Raji (cell line): ENCODE data around the gene WDPCP.

Source experiments
- POLR2A ChIP-seq: IDR thresholded peaks from 2 replicates; pipeline ENCODE4 v1.6.1; 2011; ENCODE audit warnings: low read depth, low read length, control low read depth; ENCODE audit not compliant: insufficient read depth

Gene WDPCP

DNA sequence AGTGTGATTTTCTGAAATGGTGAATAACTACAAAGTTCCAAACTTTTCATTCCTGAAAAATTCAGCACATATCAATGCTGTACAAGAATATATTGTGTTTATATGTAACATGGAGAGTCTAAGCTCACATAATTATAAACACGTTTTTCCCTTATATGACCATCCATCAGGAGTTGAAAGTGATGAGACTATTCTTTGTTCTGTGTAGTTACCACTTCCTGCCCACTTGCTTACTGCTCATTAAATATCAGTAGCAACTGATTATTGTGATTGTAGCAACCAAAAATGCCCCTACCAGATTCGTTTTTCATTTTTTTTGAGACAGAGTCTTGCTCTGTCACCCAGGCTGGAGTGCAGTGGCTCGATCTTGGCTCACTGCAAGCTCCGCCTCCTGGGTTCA is 506.9 kb downstream of the WDPCP start:
- no peak for TF ChIP-seq POLR2A

DNA sequence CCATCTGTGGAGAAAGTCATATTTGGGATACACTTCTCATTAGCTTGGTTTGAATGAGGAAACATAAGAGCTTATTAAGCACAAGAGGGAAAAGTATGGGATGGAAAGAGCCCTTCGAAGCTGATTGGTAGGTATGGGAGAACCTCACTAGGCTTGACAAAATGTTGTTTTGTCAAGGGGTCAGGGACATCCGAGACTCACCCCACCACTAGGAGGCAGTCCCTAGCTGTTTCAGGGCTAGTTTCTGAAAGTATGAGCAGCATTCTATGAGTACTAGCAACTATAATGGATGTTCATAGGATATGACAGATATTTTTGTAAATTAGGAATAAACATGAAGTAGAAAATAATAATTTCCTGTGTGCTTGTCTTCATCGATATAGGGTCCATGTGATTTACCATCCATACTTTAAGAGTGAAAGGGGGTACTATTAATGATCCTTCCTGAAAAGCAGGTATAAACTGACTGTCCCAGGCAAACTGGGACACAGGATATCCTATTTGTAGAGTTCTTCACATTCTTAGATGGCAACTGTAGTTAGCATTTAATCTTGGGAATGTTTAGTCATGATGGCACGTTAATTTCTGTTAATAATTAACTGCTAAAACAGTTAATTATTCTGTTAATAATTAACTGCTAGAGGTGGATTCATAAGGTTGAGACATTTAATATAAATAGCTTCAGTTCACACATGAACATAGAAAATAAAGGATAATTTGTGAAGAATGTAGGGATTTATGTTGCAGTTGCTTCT is 509.2 kb downstream of the WDPCP start:
- no peak for TF ChIP-seq POLR2A

DNA sequence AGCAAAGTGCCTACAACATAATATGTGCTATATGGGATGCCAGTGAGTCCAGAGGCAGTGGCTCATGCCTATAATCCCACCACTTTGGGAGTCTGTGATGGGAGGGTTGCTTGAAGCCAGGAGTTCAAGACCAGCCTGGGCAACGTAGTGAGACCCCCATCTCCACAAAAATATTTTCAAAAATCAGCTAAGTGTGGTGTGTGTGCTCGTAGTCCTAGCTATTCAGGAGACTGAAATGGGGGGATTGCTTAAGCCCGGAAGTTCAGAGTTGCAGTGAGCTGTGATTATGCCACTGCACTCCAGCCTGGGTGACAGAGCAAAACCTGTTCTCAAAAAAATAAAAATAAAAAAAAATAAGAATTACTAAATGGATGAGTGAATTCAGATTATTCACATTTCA is 514.3 kb downstream of the WDPCP start:
- TF ChIP-seq POLR2A: no peak

DNA sequence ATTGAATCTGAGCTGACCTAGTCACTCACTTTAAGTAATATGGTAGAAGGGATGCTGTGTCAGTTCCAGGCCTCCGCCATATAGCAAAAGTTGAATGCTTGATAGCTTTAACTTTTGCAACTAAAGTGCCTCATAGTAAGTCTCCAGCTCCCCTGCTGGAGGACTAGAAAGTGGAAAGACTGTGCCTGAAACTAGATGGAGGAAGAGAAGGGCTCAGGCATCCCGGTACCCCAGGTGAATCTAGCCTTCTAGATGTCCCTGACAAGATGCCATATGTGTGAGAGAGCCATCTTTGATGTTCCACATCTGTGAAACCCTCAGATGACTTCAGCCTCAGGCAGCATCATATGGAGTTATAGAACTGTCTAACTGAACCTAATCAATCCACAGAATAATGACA is 516.6 kb downstream of the WDPCP start:
- no peak for TF ChIP-seq POLR2A
